ENCODE results near the gene CLEC4F.

The CLEC4F gene

GRCh38 chr2:70785137-70785911 lies 35.1 kb downstream of the CLEC4F start:
- peak; percentile 7 for DNase-seq

DNA sequence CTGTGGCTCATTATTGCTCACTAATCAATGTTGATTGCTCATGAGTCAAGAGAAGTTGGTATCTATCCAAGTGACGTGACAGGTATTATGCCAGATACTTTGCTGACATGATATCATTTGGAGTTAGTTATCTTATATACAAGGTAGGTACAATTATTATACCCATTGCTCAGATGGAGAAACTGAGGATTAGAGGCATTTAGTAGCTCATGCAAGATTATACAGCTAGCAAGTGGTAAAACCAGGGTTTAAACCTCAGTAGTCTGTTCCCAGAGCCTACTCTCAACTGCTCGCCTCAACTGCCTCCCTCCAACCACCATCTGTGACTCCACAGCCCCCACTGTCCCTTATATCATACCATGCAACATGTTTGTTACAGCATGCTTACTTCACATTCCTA lies 36.1 kb downstream of the CLEC4F start:
- DNase-seq = no peak

DNA sequence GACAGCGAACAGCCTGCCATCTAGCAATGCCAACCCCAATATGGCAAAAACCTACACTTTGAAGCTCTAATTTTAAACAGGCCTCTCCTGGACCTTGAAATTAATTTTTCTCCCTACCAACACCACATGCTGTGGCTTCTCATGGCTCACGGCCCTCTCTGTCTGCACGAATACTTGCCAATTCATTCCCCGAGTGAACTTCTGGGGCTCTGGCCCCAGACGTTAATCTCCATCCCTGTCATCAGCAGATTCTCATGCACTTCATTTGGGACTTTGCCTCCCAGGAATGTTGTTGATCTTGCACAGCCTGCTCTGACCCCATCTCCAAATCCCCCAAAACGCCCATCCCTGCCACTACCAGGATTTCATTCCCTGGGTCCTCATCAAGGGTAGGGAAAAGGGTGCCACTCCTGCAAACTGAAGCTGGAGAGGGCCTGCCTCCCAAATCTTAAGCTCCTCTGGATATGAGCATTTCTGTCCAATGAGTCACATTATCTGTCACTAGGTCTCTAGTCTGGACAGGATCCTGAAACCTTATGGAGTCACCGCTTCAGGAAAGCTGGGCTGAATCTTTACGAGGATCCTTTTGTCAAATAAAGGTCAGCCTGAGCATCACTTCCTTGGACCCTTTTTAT lies 40.4 kb downstream of the CLEC4F start:
- DNase-seq = no peak

GRCh38 chr2:70779491-70779890 lies 40.9 kb downstream of the CLEC4F start:
- DNase-seq = no peak

GRCh38 chr2:70778676-70779075 lies 41.7 kb downstream of the CLEC4F start:
- no peak for DNase-seq

DNA sequence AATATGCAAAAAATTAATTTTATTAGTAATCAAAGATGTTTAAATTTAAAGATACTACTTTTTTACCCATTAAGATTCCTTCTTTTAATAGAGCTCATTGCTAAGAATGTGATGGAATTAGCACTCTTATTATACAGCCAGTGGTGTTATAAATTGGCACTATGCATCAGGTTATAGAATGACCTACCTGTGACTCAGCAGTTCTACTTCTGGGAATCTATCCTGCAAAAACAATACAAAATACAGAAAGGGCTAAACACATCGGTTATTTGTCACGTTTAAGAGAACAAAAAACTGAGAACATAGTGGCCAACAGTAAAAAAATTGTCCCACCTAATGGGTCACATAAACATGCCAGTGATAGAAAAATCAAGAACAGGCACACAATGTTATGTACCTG lies 42.9 kb downstream of the CLEC4F start:
- DNase-seq = no peak

- no peak for DNase-seq
These were observed 44.1 kb downstream of the CLEC4F start for GRCh38 chr2:70776266-70776665.

DNA sequence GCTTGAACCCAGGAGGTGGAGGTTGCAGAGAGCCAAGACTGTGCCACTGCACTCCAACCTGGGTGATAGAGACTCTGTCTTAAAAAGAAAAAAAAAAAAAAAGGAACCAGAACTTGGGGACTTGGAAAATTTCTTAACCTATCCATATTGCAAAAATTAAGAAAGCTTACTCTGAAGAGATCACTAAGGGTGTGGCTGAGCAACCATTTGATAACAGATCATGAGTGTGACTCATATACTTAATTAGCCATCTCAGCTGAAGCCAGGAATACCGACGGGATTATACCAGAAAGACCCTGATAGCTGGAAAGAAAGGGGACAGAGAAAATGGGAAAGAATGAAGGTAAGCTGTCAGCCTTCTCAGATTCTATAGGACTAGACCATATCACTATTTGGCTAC lies 45.3 kb downstream of the CLEC4F start:
- no peak for DNase-seq

- DNase-seq = no peak
These were observed 47.8 kb downstream of the CLEC4F start for GRCh38 chr2:70772486-70773155.

GRCh38 chr2:70771446-70771845 lies 49.0 kb downstream of the CLEC4F start:
- no peak for DNase-seq

DNA sequence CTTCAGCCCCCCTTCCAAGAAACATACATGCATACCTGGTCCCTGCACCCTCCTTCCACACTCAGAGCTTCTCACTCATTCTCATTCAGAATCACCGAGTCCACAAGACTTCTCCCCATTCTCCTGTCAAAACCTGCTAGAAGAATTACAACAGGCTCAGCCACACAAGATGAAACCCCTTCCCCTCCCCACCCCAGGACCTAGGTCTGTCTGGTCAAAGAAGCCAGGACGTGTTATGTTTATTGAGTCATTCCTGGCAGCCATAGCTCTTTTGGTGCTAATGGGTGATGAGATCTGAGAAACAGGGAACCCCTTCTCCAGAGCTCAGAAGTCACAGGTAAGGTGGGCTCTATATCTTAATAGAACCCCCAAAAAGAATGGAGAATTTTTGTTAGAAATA lies 50.9 kb downstream of the CLEC4F start:
- DNase-seq = no peak

- DNase-seq = no peak
These were observed 51.8 kb downstream of the CLEC4F start for GRCh38 chr2:70768590-70769085.

DNA sequence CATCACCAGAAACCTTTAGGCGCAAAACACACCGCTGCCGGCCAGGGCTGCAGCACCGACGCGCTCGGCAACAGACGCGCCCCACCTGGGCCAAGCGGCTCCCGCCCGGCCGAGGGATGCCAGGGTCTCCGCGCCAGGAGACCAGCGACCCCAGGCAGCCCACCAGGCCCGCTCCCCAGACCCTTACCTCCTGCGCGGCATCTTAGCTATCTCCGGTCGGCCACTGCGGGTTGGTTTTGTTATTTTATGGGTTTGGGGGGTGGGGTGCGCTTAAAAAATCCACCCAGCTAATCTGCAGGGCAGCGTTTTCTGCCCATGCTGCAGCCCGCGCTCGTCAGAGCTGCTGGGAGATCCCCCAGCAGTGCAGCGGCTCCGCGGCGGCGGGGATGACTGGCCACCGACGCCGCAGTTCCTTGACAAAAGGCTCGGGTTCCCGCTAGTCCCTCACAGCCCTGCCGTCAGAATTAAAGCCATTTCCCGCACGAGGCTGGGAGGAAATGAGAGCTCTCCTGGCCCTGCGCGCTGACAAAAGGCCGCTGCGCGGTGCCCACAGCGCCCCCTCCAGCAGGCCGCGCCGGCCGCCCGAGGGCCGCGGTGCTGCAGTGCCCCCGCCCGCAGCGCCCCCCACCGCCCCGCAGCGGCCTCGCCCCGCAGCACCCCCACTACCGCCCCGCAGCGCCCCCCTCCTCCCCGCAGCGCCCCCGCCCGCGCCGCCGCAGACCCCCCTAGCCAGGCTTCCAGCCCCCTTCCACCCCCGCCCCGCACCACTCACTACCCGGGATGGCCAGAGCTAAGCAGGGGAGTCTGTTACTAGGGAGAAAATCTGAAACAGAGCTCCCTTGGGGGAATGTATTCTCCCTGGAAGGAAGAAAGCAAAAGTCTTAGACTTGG lies 52.5 kb downstream of the CLEC4F start, which contains the start of gene ADD2:
Gene ADD2, minus strand, starts transcription at position 502 of the 891 bp plus-strand sequence. CDS start 61,792 bp downstream, outside the sequence.
- DNase-seq = peak; percentile 49

- peak; percentile 31 for DNase-seq
These were observed 53.2 kb downstream of the CLEC4F start for GRCh38 chr2:70767079-70767698.

DNA sequence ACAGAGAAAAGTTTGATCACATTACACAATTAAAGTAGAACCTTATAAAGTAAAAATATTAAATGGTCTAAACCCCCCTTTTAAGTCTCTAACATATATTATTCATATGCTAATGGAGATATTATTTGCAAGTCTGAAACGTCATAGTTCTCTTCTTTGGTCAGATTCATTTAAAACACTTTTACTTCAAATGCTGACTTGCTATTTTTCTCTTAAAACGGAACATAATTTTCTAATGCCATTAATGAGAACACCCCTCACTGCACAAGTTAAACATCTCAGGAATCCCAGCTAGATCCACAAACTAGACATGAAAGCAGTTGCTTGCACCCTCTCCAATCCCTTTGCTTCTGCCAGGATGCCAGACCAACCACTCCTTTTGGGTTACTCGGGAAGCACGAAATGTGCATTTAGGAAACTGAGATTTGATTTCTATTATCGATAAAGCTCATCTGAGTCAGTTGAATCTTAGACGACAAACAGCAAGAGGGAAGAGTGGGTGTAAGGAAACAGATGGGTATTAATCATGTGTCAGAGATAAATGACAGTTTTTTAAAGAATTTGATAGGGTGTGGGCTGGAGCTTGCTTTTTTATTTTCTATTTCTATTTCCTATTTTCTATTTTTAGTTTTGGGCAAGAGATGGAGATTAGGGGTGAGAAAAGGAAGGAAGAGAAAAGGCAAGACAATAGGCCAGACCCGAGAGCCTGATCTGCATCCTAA lies 53.9 kb downstream of the CLEC4F start:
- DNase-seq = no peak

GRCh38 chr2:70765507-70765906 lies 54.9 kb downstream of the CLEC4F start:
- DNase-seq = no peak

- no peak for DNase-seq
These were observed 61.0 kb downstream of the CLEC4F start for GRCh38 chr2:70759446-70759845.
